HG02610 (cell line): ENCODE data around the gene FYN.

Experiments
- ATAC-seq: cut with Tn5 transposase; IDR thresholded peaks from one replicate; pipeline ENCODE4 v1.9.1; 2021; ENCODE audit warnings: mild to moderate bottlenecking, moderate library complexity; ENCODE audit not compliant: unreplicated experiment

FYN gene

GRCh38 chr6:111772381-111772780 lies 100.9 kb downstream of the FYN start:
- ATAC-seq: no peak

DNA sequence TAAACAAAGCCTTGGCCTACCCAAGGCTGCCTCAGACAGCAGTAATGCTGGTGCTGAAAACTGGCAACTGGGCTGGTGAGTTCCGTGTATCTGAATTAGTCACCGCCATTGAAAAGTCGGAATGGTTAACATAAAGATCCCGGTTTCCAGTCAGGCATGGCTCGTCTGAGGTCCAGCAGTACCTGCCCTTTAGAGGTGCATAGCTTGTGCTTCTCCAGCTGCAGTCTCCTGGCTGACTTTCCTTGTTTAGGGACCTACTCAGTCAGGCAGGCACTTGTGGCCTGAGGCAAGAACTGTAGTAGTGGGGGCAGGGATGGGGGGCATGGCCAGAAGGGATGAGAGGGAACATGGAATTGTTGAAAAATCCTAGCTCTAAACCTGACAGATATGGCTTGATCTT lies 101.6 kb downstream of the FYN start:
- no peak for ATAC-seq

- no peak for ATAC-seq
Measured at GRCh38 chr6:111771094-111771432, 102.2 kb downstream of the FYN start.

DNA sequence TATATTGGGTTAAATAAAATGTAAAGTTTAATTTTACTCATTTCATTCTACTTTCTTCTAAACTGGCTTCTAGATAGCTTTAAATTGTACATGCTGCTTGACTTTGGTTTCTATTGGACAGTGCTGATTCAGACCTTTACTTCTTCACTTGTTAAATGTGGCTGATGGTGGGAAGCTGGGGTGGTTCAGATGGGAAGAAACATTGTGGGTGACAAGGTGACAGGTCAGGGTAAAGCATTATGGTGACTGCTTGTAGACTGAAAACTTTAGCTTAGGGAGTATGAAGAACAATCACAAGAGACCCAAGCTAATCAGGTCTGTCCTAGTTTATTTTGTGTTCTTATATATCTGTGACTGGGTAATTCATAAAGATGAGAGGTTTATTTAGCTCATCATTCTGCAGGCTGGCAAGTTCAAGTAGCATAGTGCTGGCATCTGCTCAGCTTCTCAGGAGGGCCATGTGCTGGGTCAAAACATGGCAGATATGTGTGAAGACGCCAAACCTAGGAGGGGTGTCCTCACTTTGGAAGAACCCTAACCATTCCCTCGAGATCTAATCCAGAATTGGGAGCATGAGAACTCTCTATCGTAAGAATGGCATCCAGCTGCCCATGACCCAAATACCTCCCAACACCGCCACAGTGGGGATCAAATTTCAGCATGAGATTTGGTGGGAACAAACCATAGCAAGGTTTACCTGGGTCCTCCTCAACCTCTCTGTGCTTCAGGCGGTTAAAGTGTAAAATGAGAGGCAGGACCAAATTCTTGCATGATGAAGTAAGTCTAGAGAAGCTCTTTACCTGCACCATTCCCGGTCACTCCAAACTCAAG lies 102.8 kb downstream of the FYN start:
- peak; percentile 41 for ATAC-seq

GRCh38 chr6:111769365-111770152 lies 103.7 kb downstream of the FYN start:
- no peak for ATAC-seq

GRCh38 chr6:111768431-111768770 lies 104.9 kb downstream of the FYN start:
- no peak for ATAC-seq

GRCh38 chr6:111767752-111768430 lies 105.4 kb downstream of the FYN start:
- ATAC-seq: no peak

GRCh38 chr6:111766201-111766857 lies 106.9 kb downstream of the FYN start:
- no peak for ATAC-seq

DNA sequence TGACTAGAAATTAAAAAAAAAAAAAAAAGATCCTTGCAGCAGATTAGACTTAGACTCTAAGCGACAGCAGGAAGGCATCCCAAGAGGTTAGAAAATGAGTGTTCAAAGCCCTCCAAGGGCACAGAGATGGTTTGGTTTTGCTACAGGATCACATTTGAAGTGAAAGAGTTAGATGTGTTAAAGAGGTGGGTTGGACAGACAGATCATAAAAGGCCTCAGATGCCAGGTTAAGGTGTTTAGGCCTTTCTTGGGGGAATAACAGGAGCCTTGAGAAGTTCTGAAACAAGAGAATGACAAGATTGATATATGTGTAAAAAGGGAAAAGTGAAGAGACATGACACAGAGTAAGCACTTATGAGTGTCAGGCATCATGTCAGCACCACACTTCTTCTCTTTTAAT lies 107.5 kb downstream of the FYN start:
- ATAC-seq: no peak

- peak; percentile 72 for ATAC-seq
Measured at GRCh38 chr6:111764238-111765175, 108.7 kb downstream of the FYN start.

GRCh38 chr6:111763381-111763780 lies 109.9 kb downstream of the FYN start:
- no peak for ATAC-seq

- ATAC-seq: peak; percentile 34
Measured at GRCh38 chr6:111761783-111762312, 111.4 kb downstream of the FYN start.

DNA sequence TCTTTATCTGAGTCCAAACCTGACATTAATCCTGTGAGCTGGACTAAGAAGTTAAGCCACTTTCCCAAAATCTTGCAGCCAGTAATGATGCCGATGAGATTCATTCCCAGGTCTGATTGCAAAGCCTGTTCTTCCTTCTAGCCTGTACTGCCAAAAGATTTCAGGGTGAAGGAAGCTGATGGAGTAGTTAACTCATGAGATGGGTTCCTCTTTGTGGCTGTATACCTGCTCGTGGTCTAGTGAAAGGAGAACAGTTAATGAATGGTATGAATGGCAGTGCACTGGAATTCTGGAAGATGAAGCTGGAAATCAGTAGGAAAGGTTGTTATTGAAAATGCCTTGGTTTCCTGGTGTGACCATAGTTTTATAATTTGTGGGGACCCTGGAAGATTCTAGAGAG lies 112.0 kb downstream of the FYN start:
- ATAC-seq: no peak

- no peak for ATAC-seq
Measured at GRCh38 chr6:111759836-111760785, 113.1 kb downstream of the FYN start.

DNA sequence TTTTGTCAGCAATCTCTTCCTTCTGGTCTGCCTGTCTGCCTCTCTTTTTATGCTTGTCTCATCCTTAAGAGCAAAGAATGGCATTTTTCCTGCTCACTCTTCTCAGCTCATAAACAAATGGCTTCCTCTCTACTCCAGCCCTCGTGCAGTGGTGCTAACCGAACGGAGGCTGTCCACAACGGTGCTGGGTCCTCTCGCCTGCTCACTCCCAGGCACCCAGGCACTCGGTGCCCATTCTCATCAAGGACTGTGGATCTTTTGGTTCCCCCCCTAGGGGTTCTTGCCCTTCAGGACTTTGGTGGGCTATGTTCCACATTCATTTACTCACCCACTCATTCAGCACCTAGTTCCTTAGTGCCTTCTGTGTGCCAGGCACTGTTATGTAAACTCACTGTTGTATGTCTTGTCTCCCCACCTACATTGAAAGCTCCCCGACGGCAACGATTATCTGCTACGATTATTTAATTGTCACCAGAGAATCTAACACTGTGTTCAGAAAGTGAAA lies 113.9 kb downstream of the FYN start:
- no peak for ATAC-seq

- no peak for ATAC-seq
Measured at GRCh38 chr6:111758608-111759329, 114.5 kb downstream of the FYN start.

DNA sequence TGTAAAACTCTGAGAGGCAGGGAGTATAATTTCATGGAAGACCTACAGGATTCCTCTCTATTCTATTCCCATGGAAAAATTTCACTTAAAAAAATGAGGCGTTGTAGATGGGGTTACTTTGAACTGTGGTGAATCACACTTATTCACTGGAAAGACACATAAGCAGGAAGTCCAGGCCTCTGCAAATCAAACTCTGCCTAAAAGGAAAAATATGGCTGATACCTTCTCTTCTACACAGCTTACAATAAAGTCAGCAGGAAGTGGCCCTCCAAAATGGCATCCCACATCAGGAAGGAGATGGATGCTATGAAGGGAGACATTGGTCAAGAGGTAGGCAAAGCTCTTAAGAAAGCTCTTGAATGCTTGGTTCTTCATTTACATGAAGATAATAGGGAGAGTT lies 115.9 kb downstream of the FYN start:
- ATAC-seq: no peak

DNA sequence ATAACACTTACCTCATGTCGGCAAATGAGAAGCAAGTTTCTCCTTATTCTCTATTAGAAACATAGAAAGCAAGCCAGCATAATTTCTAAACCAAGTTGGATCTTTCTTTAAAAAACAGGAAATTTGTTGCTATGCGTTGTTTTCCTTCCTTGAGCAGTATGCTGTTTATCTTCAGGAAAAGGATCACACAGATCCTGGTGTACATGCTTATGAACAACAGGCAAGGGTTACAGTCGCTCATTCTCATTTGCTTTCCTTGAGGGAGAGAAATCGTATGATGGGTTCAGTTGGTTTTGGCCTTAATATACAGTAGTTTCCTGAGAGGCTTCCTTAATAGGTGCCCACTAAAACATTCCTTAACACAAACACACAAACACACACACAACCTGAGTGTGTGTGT lies 118.8 kb downstream of the FYN start:
- ATAC-seq: no peak
